HepG2 (cell line): ENCODE data around the gene COL9A3. TPM values are rescaled to one million over a fixed set of nuclear protein-coding genes. Genes with fewer than 3 reads are reported as not detected.

Experiments
- ARID5B ChIP-seq: IDR thresholded peaks from 2 replicates; pipeline ENCODE4 v1.4.0; 2020; ENCODE audit warnings: mild to moderate bottlenecking, missing genetic modification reagents
- ARNT2 ChIP-seq: sonication (generic); formaldehyde crosslinking; IDR thresholded peaks from 2 replicates; pipeline ENCODE4 v1.8.0; 2022; ENCODE audit warnings: mild to moderate bottlenecking, low read depth, missing genetic modification reagents, moderate library complexity
- ASH2L ChIP-seq: fragments of 300-600, 200-600 bp; sonication (generic); IDR thresholded peaks from 2 replicates; pipeline ENCODE4 v1.7.0; 2017; ENCODE audit warnings: low read depth, mild to moderate bottlenecking, moderate library complexity, mixed read lengths, low read length; ENCODE audit not compliant: insufficient read length
- FOXK1 ChIP-seq: sonication (generic); formaldehyde crosslinking; IDR thresholded peaks from 2 replicates; pipeline ENCODE4 v1.4.0; 2020; ENCODE audit warnings: low read depth, missing genetic modification reagents, borderline replicate concordance
- HIVEP1 ChIP-seq: sonication (generic); formaldehyde crosslinking; IDR thresholded peaks from 2 replicates; pipeline ENCODE4 v1.4.0; 2020; ENCODE audit warnings: mild to moderate bottlenecking, missing genetic modification reagents
- IRF9 ChIP-seq: sonication (generic); formaldehyde crosslinking; IDR thresholded peaks from 2 replicates; pipeline ENCODE4 v1.8.0; 2022; ENCODE audit warnings: missing genetic modification reagents, mild to moderate bottlenecking, borderline replicate concordance
- KMT2A ChIP-seq: sonication (generic); formaldehyde crosslinking; IDR thresholded peaks from 2 replicates; pipeline ENCODE4 v1.4.0; 2020; ENCODE audit warnings: missing genetic modification reagents
- NFKBIZ ChIP-seq: IDR thresholded peaks from 2 replicates; pipeline ENCODE4 v1.6.1; 2018; ENCODE audit warnings: missing genetic modification reagents, missing compliant biosample characterization
- SOX13 ChIP-seq, 3 experiments: fragments of 450-650 bp in 1 of 3; sonication (generic) in 1 of 3; formaldehyde crosslinking in 1 of 3; IDR thresholded peaks in 2 of 3; conservative IDR thresholded peaks in 1 of 3; 2 replicates each; pipeline versions ENCODE4 v1.5.0 to v1.6.1; 2016 to 2020; ENCODE audit warnings: antibody characterized with exemption in 1 of 3, mild to moderate bottlenecking in 1 of 3, missing compliant biosample characterization in 1 of 3, missing genetic modification reagents in 1 of 3, moderate library complexity in 1 of 3
- SOX5 ChIP-seq: IDR thresholded peaks from 2 replicates; pipeline ENCODE4 v1.6.1; 2016; ENCODE audit warnings: borderline replicate concordance
- TCF12 ChIP-seq, 2 experiments: fragments of 450-650 bp in 1 of 2; sonication (generic) in 1 of 2; formaldehyde crosslinking in 1 of 2; IDR thresholded peaks; 2 replicates each; pipeline versions ENCODE4 v1.6.1 to v1.8.0; 2017 to 2022; ENCODE audit warnings: antibody characterized with exemption in 1 of 2, mild to moderate bottlenecking in 1 of 2, missing genetic modification reagents in 1 of 2, moderate library complexity in 1 of 2
- U2AF2 ChIP-seq: fragments of 200-400 bp; formaldehyde crosslinking; IDR thresholded peaks from 2 replicates; pipeline ENCODE4 v1.6.1; 2017; ENCODE audit warnings: low read depth, mild to moderate bottlenecking, low read length
- XRCC5 ChIP-seq: fragments of 200-400 bp; formaldehyde crosslinking; optimal IDR thresholded peaks from 2 replicates; pipeline ENCODE3; 2017; ENCODE audit warnings: mild to moderate bottlenecking, low read length
- ZBTB49 ChIP-seq: sonication (generic); formaldehyde crosslinking; IDR thresholded peaks from 2 replicates; pipeline ENCODE4 v1.4.0; 2020; ENCODE audit warnings: missing genetic modification reagents, borderline replicate concordance
- ZNF136 ChIP-seq: sonication (generic); formaldehyde crosslinking; IDR thresholded peaks from 2 replicates; pipeline ENCODE4 v1.8.1; 2022; ENCODE audit warnings: low read depth, mild to moderate bottlenecking, moderate library complexity, missing genetic modification reagents
- ZNF431 ChIP-seq: sonication (generic); formaldehyde crosslinking; IDR thresholded peaks from 2 replicates; pipeline ENCODE4 v1.9.0; 2022; ENCODE audit warnings: missing genetic modification reagents, low read depth, mild to moderate bottlenecking, borderline replicate concordance
- ZNF441 ChIP-seq: sonication (generic); formaldehyde crosslinking; IDR thresholded peaks from 2 replicates; pipeline ENCODE4 v1.7.0; 2021; ENCODE audit warnings: missing genetic modification reagents, borderline replicate concordance
- ZNF605 ChIP-seq: sonication (generic); formaldehyde crosslinking; IDR thresholded peaks from 2 replicates; pipeline ENCODE4 v1.8.0; 2022; ENCODE audit warnings: mild to moderate bottlenecking, missing genetic modification reagents
- polyA plus RNA-seq, 8 experiments: library from polyadenylated mRNA; depleted of rRNA in 3 of 8; stranded (reverse) in 7 of 8; unstranded in 1 of 8; fragments of >200 nt; fragmentation: Illumina TruSeq in 4 of 8; extraction: Trizol in 4 of 8; gene quantifications; 2 replicates each; pipeline versions ENCODE4 v1.2.1 to v1.2.3, GENCODE V29; 2011 to 2016; ENCODE audit warnings: low read depth in 4 of 8, missing spikeins in 1 of 8, mixed read lengths in 1 of 8; ENCODE audit not compliant: insufficient read depth in 1 of 8
- total RNA-seq, 5 experiments: library from RNA; depleted of rRNA; stranded (reverse); fragments of >200 nt; fragmentation: Illumina TruSeq; extraction: Trizol; gene quantifications; 2 replicates each; pipeline ENCODE4 v1.2.3, GENCODE V29; 2016; ENCODE audit warnings: low read depth in 1 of 5

Gene COL9A3
- total and polyA plus RNA-seq, 2 of the 13 experiments (the other 11 are each of a cell fraction or from before 2014, with no cell fraction given): 155 to 204 TPM

GRCh38 chr20:62875419-62876361 is 58.8 kb downstream of the COL9A3 start (continued):
- TF ChIP-seq ARID5B (CRISPR knock-in tag) (peak; percentile 70), SOX13 (IDR thresholded peaks at IDR 0.05) (no peak), SOX13 (CRISPR knock-in tag; conservative IDR thresholded peaks at IDR 0.05 in 1 of 2, IDR thresholded peaks at IDR 0.05 in 1 of 2) (peak in 1 of 2 experiments; percentile 31; a peak in 1 of 4 replicates), KMT2A (CRISPR knock-in tag) (0 out of 2 replicates have a peak, but pooled peaks have one; percentile 47), U2AF2 (0 out of 2 replicates have a peak, but pooled peaks have one; percentile 43), NFKBIZ (CRISPR knock-in tag) (no peak), ARNT2 (CRISPR knock-in tag) (no peak), TCF12 (IDR thresholded peaks at IDR 0.05) (no peak), TCF12 (CRISPR knock-in tag; IDR thresholded peaks at IDR 0.05) (0 out of 2 replicates have a peak, but pooled peaks have one; percentile 25), ZNF136 (CRISPR knock-in tag) (no peak), FOXK1 (CRISPR knock-in tag) (peak; percentile 43; the same call in 1 of the 2 replicates), SOX5 (CRISPR knock-in tag) (peak; percentile 70), ASH2L (peak; percentile 57), ZBTB49 (no peak), ZNF605 (CRISPR knock-in tag) (peak; percentile 70; the same call in 1 of the 2 replicates), ZNF431 (CRISPR knock-in tag) (peak; percentile 20; the same call in 1 of the 2 replicates), XRCC5 (peak; percentile 98), ZNF441 (CRISPR knock-in tag) (peak; percentile 32; the same call in 1 of the 2 replicates), IRF9 (CRISPR knock-in tag) (no peak), HIVEP1 (CRISPR knock-in tag) (peak; percentile 12; the same call in 1 of the 2 replicates)
